HepG2 (cell line): Measurements from ENCODE around the gene CD177.

ENCODE experiments used
- CEBPB ChIP-seq: IDR thresholded peaks from 2 replicates; pipeline ENCODE4 v1.6.1; 2011; ENCODE audit warnings: low read depth, low read length, improper control_type of control experiment, borderline replicate concordance
- JARID2 ChIP-seq: sonication (generic); formaldehyde crosslinking; IDR thresholded peaks from 2 replicates; pipeline ENCODE4 v1.8.1; 2023; ENCODE audit warnings: missing genetic modification reagents, inconsistent platforms; ENCODE audit not compliant: insufficient replicate concordance
- NFIC ChIP-seq: IDR thresholded peaks from 2 replicates; pipeline ENCODE4 v1.6.1; 2012; ENCODE audit warnings: mild to moderate bottlenecking, low read length, inconsistent platforms
- POLR2A ChIP-seq, 2 experiments: IDR thresholded peaks; 2 replicates each; pipeline ENCODE4 v1.6.1; 2011; ENCODE audit warnings: low read depth in 2 of 2, low read length in 2 of 2, mild to moderate bottlenecking in 1 of 2, moderate library complexity in 1 of 2; ENCODE audit not compliant: insufficient read depth in 1 of 2
- TAF1 ChIP-seq: sonication (generic); formaldehyde crosslinking; IDR thresholded peaks from 2 replicates; pipeline ENCODE4 v1.4.0; 2020; ENCODE audit warnings: missing genetic modification reagents
- ZBED4 ChIP-seq: sonication (generic); formaldehyde crosslinking; IDR thresholded peaks from 2 replicates; pipeline ENCODE4 v1.4.0; 2020; ENCODE audit warnings: missing genetic modification reagents, borderline replicate concordance
- ZNF75D ChIP-seq: sonication (generic); formaldehyde crosslinking; IDR thresholded peaks from 2 replicates; pipeline ENCODE4 v1.8.1; 2023; ENCODE audit warnings: missing genetic modification reagents, mild to moderate bottlenecking, borderline replicate concordance
- ZNF766 ChIP-seq: sonication (generic); formaldehyde crosslinking; IDR thresholded peaks from 2 replicates; pipeline ENCODE4 v1.5.0; 2020; ENCODE audit warnings: missing genetic modification reagents, borderline replicate concordance
- TF ChIP-seq, protein P1 (sequence below): sonication (generic); formaldehyde crosslinking; IDR thresholded peaks from 2 replicates; pipeline ENCODE4 v1.8.1; 2023; ENCODE audit warnings: mild to moderate bottlenecking, missing genetic modification reagents, borderline replicate concordance
- TF ChIP-seq, protein P2 (sequence below): sonication (generic); formaldehyde crosslinking; IDR thresholded peaks from 2 replicates; pipeline ENCODE4 v1.5.1; 2020; ENCODE audit warnings: mild to moderate bottlenecking, missing genetic modification reagents, moderate library complexity

- no peak for TF ChIP-seq CEBPB
- no peak for TF ChIP-seq ZBED4 (CRISPR knock-in tag)
- TF ChIP-seq, protein P1, sequence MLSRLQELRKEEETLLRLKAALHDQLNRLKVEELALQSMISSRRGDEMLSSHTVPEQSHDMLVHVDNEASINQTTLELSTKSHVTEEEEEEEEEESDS (CRISPR knock-in tag) = no peak
- TF ChIP-seq, protein P2, sequence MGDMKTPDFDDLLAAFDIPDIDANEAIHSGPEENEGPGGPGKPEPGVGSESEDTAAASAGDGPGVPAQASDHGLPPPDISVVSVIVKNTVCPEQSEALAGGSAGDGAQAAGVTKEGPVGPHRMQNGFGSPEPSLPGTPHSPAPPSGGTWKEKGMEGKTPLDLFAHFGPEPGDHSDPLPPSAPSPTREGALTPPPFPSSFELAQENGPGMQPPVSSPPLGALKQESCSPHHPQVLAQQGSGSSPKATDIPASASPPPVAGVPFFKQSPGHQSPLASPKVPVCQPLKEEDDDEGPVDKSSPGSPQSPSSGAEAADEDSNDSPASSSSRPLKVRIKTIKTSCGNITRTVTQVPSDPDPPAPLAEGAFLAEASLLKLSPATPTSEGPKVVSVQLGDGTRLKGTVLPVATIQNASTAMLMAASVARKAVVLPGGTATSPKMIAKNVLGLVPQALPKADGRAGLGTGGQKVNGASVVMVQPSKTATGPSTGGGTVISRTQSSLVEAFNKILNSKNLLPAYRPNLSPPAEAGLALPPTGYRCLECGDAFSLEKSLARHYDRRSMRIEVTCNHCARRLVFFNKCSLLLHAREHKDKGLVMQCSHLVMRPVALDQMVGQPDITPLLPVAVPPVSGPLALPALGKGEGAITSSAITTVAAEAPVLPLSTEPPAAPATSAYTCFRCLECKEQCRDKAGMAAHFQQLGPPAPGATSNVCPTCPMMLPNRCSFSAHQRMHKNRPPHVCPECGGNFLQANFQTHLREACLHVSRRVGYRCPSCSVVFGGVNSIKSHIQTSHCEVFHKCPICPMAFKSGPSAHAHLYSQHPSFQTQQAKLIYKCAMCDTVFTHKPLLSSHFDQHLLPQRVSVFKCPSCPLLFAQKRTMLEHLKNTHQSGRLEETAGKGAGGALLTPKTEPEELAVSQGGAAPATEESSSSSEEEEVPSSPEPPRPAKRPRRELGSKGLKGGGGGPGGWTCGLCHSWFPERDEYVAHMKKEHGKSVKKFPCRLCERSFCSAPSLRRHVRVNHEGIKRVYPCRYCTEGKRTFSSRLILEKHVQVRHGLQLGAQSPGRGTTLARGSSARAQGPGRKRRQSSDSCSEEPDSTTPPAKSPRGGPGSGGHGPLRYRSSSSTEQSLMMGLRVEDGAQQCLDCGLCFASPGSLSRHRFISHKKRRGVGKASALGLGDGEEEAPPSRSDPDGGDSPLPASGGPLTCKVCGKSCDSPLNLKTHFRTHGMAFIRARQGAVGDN (CRISPR knock-in tag) = no peak
- no peak for TF ChIP-seq ZNF75D (CRISPR knock-in tag)
- no peak for TF ChIP-seq POLR2A (IDR thresholded peaks at IDR 0.05; ENCODE audit: insufficient read depth in 1 of 2, low read depth in 2 of 2, low read length in 2 of 2)
- TF ChIP-seq NFIC = no peak
- no peak for TF ChIP-seq JARID2 (CRISPR knock-in tag)
- no peak for TF ChIP-seq TAF1 (CRISPR knock-in tag)
- TF ChIP-seq ZNF766 (CRISPR knock-in tag) = no peak
Observed at GRCh38 chr19:43329989-43330388, 23.5 kb upstream of the CD177 start.
